ENCODE measurements around the gene NOS1AP.

Gene NOS1AP

DNA sequence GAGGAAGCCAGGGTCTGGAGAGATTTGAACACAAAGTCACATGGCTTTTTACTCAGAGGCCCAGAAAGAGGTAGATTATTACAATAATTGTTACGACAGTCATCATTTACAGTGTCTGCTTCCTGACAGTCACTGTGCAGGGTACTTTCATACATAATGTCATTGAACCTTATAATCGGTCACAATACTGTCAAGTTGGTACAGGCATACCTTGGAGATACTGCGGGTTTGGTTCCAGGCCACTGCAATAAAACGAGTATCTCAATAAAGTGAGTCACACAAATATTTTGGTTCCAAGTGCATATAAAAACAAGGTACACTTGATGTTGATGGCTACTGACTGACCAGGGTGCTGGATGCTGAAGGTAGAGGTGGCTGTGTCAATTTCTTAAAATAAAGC is 112.6 kb downstream of the NOS1AP start:
- no peak overlapping the region for H4K5ac ChIP-seq (ENCODE audit: low read length)
- no CpG with 5 or more reads among the region's 4 CpGs for WGBS (ENCODE audit: extremely low coverage, insufficient coverage, low lambda C conversion rate)
- H3K56ac ChIP-seq (ENCODE audit: low read length), result no peak overlapping the region
- DNase-seq, result no peak
- no peak overlapping the region for H3K4me3 ChIP-seq (ENCODE audit: low read length)
- no peak overlapping the region for H3K9ac ChIP-seq (ENCODE audit: low read length)
- H3K18ac ChIP-seq (ENCODE audit: low read length), result no peak overlapping the region
- H3K4me2 ChIP-seq (ENCODE audit: low read length), result no peak overlapping the region
- no peak overlapping the region for H2BK15ac ChIP-seq (replicated peaks; ENCODE audit: low read depth)
- H2BK120ac ChIP-seq (ENCODE audit: low read depth, low read length), result no peak overlapping the region
- H3K79me1 ChIP-seq (ENCODE audit: low read length), result peaks cover 5% of the 10 kb centered on the region
- H3K27ac ChIP-seq (ENCODE audit: low read depth, low read length), result no peak overlapping the region
- H2AK5ac ChIP-seq (ENCODE audit: low read length), result no peak overlapping the region
- no peak overlapping the region for H4K8ac ChIP-seq (ENCODE audit: low read depth, low read length)
- H3K27me3 ChIP-seq (ENCODE audit: insufficient read depth, low read length, poor library complexity), result no peaks in the 10 kb centered on the region
- H3K79me2 ChIP-seq (ENCODE audit: control insufficient read depth, insufficient read depth, low read length), result peaks cover 1% of the 10 kb centered on the region
- no peaks in the 10 kb centered on the region for H3K36me3 ChIP-seq (ENCODE audit: control insufficient read depth, insufficient read depth, low read length)
- H3K4ac ChIP-seq (ENCODE audit: low read depth, low read length), result no peak overlapping the region
- H3K4me1 ChIP-seq (ENCODE audit: control insufficient read depth, low read depth, low read length), result peaks cover 4% of the 10 kb centered on the region
- H3K23ac ChIP-seq (ENCODE audit: low read length), result no peak overlapping the region
- no peak overlapping the region for H2BK5ac ChIP-seq (ENCODE audit: low read length)

- H2BK120ac ChIP-seq (ENCODE audit: low read depth, low read length), result no peak overlapping the region
- no peaks in the 10 kb centered on the region for H3K4me1 ChIP-seq (ENCODE audit: control insufficient read depth, low read depth, low read length)
- no peaks in the 10 kb centered on the region for H3K27me3 ChIP-seq (ENCODE audit: insufficient read depth, low read length, poor library complexity)
- no peak overlapping the region for H2BK5ac ChIP-seq (ENCODE audit: low read length)
- H3K4ac ChIP-seq (ENCODE audit: low read depth, low read length), result no peak overlapping the region
- no peak overlapping the region for H3K27ac ChIP-seq (ENCODE audit: low read depth, low read length)
- H4K8ac ChIP-seq (ENCODE audit: low read depth, low read length), result no peak overlapping the region
- H2AK5ac ChIP-seq (ENCODE audit: low read length), result no peak overlapping the region
- no peaks in the 10 kb centered on the region for H3K79me1 ChIP-seq (ENCODE audit: low read length)
- no peak overlapping the region for H4K5ac ChIP-seq (ENCODE audit: low read length)
- H3K56ac ChIP-seq (ENCODE audit: low read length), result no peak overlapping the region
- no peak overlapping the region for H3K18ac ChIP-seq (ENCODE audit: low read length)
- WGBS (ENCODE audit: extremely low coverage, insufficient coverage, low lambda C conversion rate), result no CpG with 5 or more reads among the region's 4 CpGs
- no peak overlapping the region for H3K4me3 ChIP-seq (ENCODE audit: low read length)
- no peak overlapping the region for H3K4me2 ChIP-seq (ENCODE audit: low read length)
- no peak overlapping the region for H3K9ac ChIP-seq (ENCODE audit: low read length)
- peaks cover 1% of the 10 kb centered on the region for H3K79me2 ChIP-seq (ENCODE audit: control insufficient read depth, insufficient read depth, low read length)
- H2BK15ac ChIP-seq (replicated peaks; ENCODE audit: low read depth), result no peak overlapping the region
- H3K36me3 ChIP-seq (ENCODE audit: control insufficient read depth, insufficient read depth, low read length), result no peaks in the 10 kb centered on the region
- no peak overlapping the region for H3K23ac ChIP-seq (ENCODE audit: low read length)
- DNase-seq, result peak; percentile 53
Measured at GRCh38 chr1:162185314-162186025, 116.0 kb downstream of the NOS1AP start.

DNA sequence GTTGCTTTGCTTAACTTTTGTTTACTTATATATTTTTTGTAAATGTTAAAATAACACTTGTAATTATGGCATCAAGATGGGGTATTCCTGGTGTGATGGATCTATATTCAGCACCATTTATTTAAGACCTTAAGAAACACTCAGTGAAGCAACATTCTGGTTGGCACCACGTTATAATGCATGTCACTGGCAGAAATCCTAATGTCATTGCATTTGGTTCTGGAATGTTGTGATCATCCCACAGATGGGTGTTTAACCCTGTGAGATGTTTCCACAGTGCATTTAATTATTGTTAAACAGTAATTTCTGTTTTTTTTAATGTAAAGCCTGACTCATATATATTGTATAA is 116.5 kb downstream of the NOS1AP start:
- Histone ChIP-seq H3K23ac (ENCODE audit: low read length) (no peak overlapping the region), H3K27me3 (ENCODE audit: insufficient read depth, low read length, poor library complexity) (no peaks in the 10 kb centered on the region), H2BK5ac (ENCODE audit: low read length) (no peak overlapping the region), H3K36me3 (ENCODE audit: control insufficient read depth, insufficient read depth, low read length) (no peaks in the 10 kb centered on the region), H3K4me2 (ENCODE audit: low read length) (no peak overlapping the region), H3K9ac (ENCODE audit: low read length) (no peak overlapping the region), H4K8ac (ENCODE audit: low read depth, low read length) (no peak overlapping the region), H3K4ac (ENCODE audit: low read depth, low read length) (no peak overlapping the region), H2BK120ac (ENCODE audit: low read depth, low read length) (no peak overlapping the region), H3K4me3 (ENCODE audit: low read length) (no peak overlapping the region), H4K5ac (ENCODE audit: low read length) (no peak overlapping the region), H3K56ac (ENCODE audit: low read length) (no peak overlapping the region), H3K27ac (ENCODE audit: low read depth, low read length) (no peak overlapping the region), H2BK15ac (replicated peaks; ENCODE audit: low read depth) (no peak overlapping the region), H3K4me1 (ENCODE audit: control insufficient read depth, low read depth, low read length) (peaks cover 3% of the 10 kb centered on the region), H3K79me2 (ENCODE audit: control insufficient read depth, insufficient read depth, low read length) (no peaks in the 10 kb centered on the region), H2AK5ac (ENCODE audit: low read length) (no peak overlapping the region), H3K18ac (ENCODE audit: low read length) (no peak overlapping the region), H3K79me1 (ENCODE audit: low read length) (no peaks in the 10 kb centered on the region)
- DNase-seq, result no peak
- no CpG with 5 or more reads among the region's 1 CpG for WGBS (ENCODE audit: extremely low coverage, insufficient coverage, low lambda C conversion rate)

DNA sequence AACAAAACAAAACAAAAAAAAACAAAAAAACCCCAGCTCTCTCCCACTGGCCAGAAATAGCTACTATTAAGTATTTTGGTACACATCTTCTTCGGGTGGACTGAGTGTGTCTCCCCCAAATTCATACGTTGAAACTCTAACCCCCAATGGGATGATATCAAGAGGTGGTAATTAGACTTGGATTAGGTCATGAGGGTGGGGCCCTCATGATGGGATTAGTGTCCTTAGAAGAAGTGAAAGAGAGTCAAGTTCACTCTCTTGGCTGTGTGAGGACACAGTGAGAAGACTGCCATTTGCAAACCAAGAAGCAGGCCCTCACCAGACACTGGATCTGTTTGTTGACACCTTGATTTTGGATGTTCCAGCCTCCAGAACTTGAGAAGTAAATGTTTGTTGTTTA is 116.9 kb downstream of the NOS1AP start:
- no peaks in the 10 kb centered on the region for H3K79me2 ChIP-seq (ENCODE audit: control insufficient read depth, insufficient read depth, low read length)
- no peak overlapping the region for H2BK5ac ChIP-seq (ENCODE audit: low read length)
- H3K4me1 ChIP-seq (ENCODE audit: control insufficient read depth, low read depth, low read length), result peaks cover 7% of the 10 kb centered on the region
- H3K36me3 ChIP-seq (ENCODE audit: control insufficient read depth, insufficient read depth, low read length), result no peaks in the 10 kb centered on the region
- H4K5ac ChIP-seq (ENCODE audit: low read length), result no peak overlapping the region
- no peak overlapping the region for H3K4me2 ChIP-seq (ENCODE audit: low read length)
- H3K9ac ChIP-seq (ENCODE audit: low read length), result no peak overlapping the region
- H3K4ac ChIP-seq (ENCODE audit: low read depth, low read length), result no peak overlapping the region
- no peak overlapping the region for H4K8ac ChIP-seq (ENCODE audit: low read depth, low read length)
- H3K23ac ChIP-seq (ENCODE audit: low read length), result no peak overlapping the region
- no peaks in the 10 kb centered on the region for H3K27me3 ChIP-seq (ENCODE audit: insufficient read depth, low read length, poor library complexity)
- no peak overlapping the region for H3K27ac ChIP-seq (ENCODE audit: low read depth, low read length)
- no peak overlapping the region for H3K4me3 ChIP-seq (ENCODE audit: low read length)
- no peak overlapping the region for H3K56ac ChIP-seq (ENCODE audit: low read length)
- no peak for DNase-seq
- no peak overlapping the region for H2BK120ac ChIP-seq (ENCODE audit: low read depth, low read length)
- H3K79me1 ChIP-seq (ENCODE audit: low read length), result no peaks in the 10 kb centered on the region
- no peak overlapping the region for H2BK15ac ChIP-seq (replicated peaks; ENCODE audit: low read depth)
- no CpG with 5 or more reads among the region's 2 CpGs for WGBS (ENCODE audit: extremely low coverage, insufficient coverage, low lambda C conversion rate)
- H2AK5ac ChIP-seq (ENCODE audit: low read length), result no peak overlapping the region
- H3K18ac ChIP-seq (ENCODE audit: low read length), result no peak overlapping the region

DNA sequence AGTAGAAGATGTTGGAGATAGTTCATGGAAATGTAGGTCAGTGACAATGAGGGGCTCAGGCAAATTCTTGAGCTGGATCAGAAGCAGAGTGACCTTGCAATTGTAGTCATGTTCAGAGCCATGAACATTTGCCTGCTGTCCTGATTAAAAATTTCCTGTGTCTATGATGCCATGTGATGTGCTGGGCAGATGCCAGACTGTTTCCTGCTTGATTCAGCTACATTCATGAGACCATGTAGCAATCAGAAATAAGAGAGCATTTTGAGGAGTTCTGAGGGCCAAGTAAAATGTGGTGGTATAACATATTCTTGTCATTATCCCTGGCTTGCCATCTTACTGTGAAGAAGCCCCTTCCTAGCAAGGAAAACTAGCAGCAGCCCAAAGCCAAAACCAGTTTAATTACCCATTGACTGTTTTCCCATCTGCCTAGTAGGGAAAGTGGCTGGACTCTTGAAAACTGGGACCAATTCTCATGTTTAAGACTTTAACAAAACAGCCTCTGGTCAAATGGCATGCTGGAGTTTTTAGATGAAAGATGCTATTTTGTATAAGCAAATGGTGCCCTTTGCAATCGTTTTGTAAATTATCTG is 118.3 kb downstream of the NOS1AP start:
- no peaks in the 10 kb centered on the region for H3K27me3 ChIP-seq (ENCODE audit: insufficient read depth, low read length, poor library complexity)
- H3K4me3 ChIP-seq (ENCODE audit: low read length), result no peak overlapping the region
- peaks cover 16% of the 10 kb centered on the region for H3K4me1 ChIP-seq (ENCODE audit: control insufficient read depth, low read depth, low read length)
- H4K5ac ChIP-seq (ENCODE audit: low read length), result no peak overlapping the region
- no peak overlapping the region for H3K4ac ChIP-seq (ENCODE audit: low read depth, low read length)
- no peak overlapping the region for H4K8ac ChIP-seq (ENCODE audit: low read depth, low read length)
- DNase-seq, result no peak
- H3K4me2 ChIP-seq (ENCODE audit: low read length), result no peak overlapping the region
- no peak overlapping the region for H3K18ac ChIP-seq (ENCODE audit: low read length)
- no peak overlapping the region for H3K23ac ChIP-seq (ENCODE audit: low read length)
- H2BK120ac ChIP-seq (ENCODE audit: low read depth, low read length), result no peak overlapping the region
- no peak overlapping the region for H3K27ac ChIP-seq (ENCODE audit: low read depth, low read length)
- no peak overlapping the region for H2BK15ac ChIP-seq (replicated peaks; ENCODE audit: low read depth)
- H2BK5ac ChIP-seq (ENCODE audit: low read length), result no peak overlapping the region
- H3K36me3 ChIP-seq (ENCODE audit: control insufficient read depth, insufficient read depth, low read length), result no peaks in the 10 kb centered on the region
- peaks cover 3% of the 10 kb centered on the region for H3K79me1 ChIP-seq (ENCODE audit: low read length)
- H2AK5ac ChIP-seq (ENCODE audit: low read length), result no peak overlapping the region
- no peak overlapping the region for H3K9ac ChIP-seq (ENCODE audit: low read length)
- no peak overlapping the region for H3K56ac ChIP-seq (ENCODE audit: low read length)
- no CpG with 5 or more reads among the region's 1 CpG for WGBS (ENCODE audit: extremely low coverage, insufficient coverage, low lambda C conversion rate)
- H3K79me2 ChIP-seq (ENCODE audit: control insufficient read depth, insufficient read depth, low read length), result peaks cover 2% of the 10 kb centered on the region

GRCh38 chr1:162189345-162189744 is 119.9 kb downstream of the NOS1AP start:
- H3K4ac ChIP-seq (ENCODE audit: low read depth, low read length), result no peak overlapping the region
- no peak overlapping the region for H4K5ac ChIP-seq (ENCODE audit: low read length)
- WGBS (ENCODE audit: extremely low coverage, insufficient coverage, low lambda C conversion rate), result no CpG with 5 or more reads among the region's 1 CpG
- H2BK5ac ChIP-seq (ENCODE audit: low read length), result no peak overlapping the region
- no peak overlapping the region for H3K18ac ChIP-seq (ENCODE audit: low read length)
- H3K4me2 ChIP-seq (ENCODE audit: low read length), result no peak overlapping the region
- no peak overlapping the region for H3K9ac ChIP-seq (ENCODE audit: low read length)
- H3K4me3 ChIP-seq (ENCODE audit: low read length), result no peak overlapping the region
- peaks cover 2% of the 10 kb centered on the region for H3K79me2 ChIP-seq (ENCODE audit: control insufficient read depth, insufficient read depth, low read length)
- no peak overlapping the region for H4K8ac ChIP-seq (ENCODE audit: low read depth, low read length)
- no peak overlapping the region for H3K56ac ChIP-seq (ENCODE audit: low read length)
- H3K27ac ChIP-seq (ENCODE audit: low read depth, low read length), result no peak overlapping the region
- no peaks in the 10 kb centered on the region for H3K27me3 ChIP-seq (ENCODE audit: insufficient read depth, low read length, poor library complexity)
- no peak overlapping the region for H3K23ac ChIP-seq (ENCODE audit: low read length)
- H2BK120ac ChIP-seq (ENCODE audit: low read depth, low read length), result no peak overlapping the region
- peaks cover 3% of the 10 kb centered on the region for H3K79me1 ChIP-seq (ENCODE audit: low read length)
- peaks cover 19% of the 10 kb centered on the region for H3K4me1 ChIP-seq (ENCODE audit: control insufficient read depth, low read depth, low read length)
- no peak for DNase-seq
- no peaks in the 10 kb centered on the region for H3K36me3 ChIP-seq (ENCODE audit: control insufficient read depth, insufficient read depth, low read length)
- H2AK5ac ChIP-seq (ENCODE audit: low read length), result no peak overlapping the region
- no peak overlapping the region for H2BK15ac ChIP-seq (replicated peaks; ENCODE audit: low read depth)
